OCI-LY7 (cell line): ENCODE results near the gene TAS2R31. TPM values are rescaled to one million over a fixed set of nuclear protein-coding genes. Genes with fewer than 3 reads are reported as not detected.

Experiments
- BruUV-seq: library from RNA; stranded (reverse); fragments of 400-500 nt; replicated peaks from 2 replicates; lab custom pipeline; 2021; lab: Mats Ljungman, UMichigan
- CTCF ChIA-PET: fragments of 300-600 bp; sonication (Branson Sonifier 250); formaldehyde crosslinking; loops from one replicate; lab custom pipeline; 2022; ENCODE audit warnings: antibody characterized with exemption; ENCODE audit not compliant: unreplicated experiment; lab: Charles Lee
- POLR2A ChIA-PET: fragments of 300-600 bp; sonication (Branson Sonifier 250); formaldehyde crosslinking; loops from one replicate; lab custom pipeline; 2022; ENCODE audit warnings: antibody characterized with exemption; lab: Charles Lee
- DNase-seq: peaks from one replicate; pipeline ENCODE4 v3.0.0-alpha.2; 2015; ENCODE audit warnings: low spot score
- H2AFZ ChIP-seq: fragments of 200-600 bp; sonication (generic), shearing (Covaris generic); 2 replicates; pipeline ENCODE4 v1.6.1; 2014; ENCODE audit warnings: mild to moderate bottlenecking, antibody characterized with exemption, low read length, moderate library complexity
- H3K27ac ChIP-seq: fragments of 200-600 bp; sonication (generic); 2 replicates; pipeline ENCODE4 v1.5.1; 2014; ENCODE audit warnings: mixed run types, low read depth, mild to moderate bottlenecking, moderate library complexity, low read length, inconsistent platforms; ENCODE audit not compliant: poor library complexity, severe bottlenecking
- H3K36me3 ChIP-seq: fragments of 200-600 bp; sonication (generic); 2 replicates; pipeline ENCODE4 v1.6.1; 2014; ENCODE audit warnings: mild to moderate bottlenecking, antibody characterized with exemption, low read length, moderate library complexity, mixed read lengths; ENCODE audit not compliant: insufficient read depth
- H3K4me1 ChIP-seq: fragments of 200-600 bp; sonication (generic); 2 replicates; pipeline ENCODE4 v1.5.1; 2014; ENCODE audit warnings: mild to moderate bottlenecking, low read length; ENCODE audit not compliant: insufficient read depth, poor library complexity, severe bottlenecking
- H3K4me2 ChIP-seq: fragments of 200-600 bp; sonication (generic); 2 replicates; pipeline ENCODE4 v1.6.1; 2014; ENCODE audit warnings: mild to moderate bottlenecking, low read length
- H3K4me3 ChIP-seq: fragments of 200-600 bp; sonication (generic); 2 replicates; pipeline ENCODE4 v1.5.1; 2014; ENCODE audit warnings: mild to moderate bottlenecking, low read depth, low read length; ENCODE audit not compliant: poor library complexity, severe bottlenecking
- H3K79me2 ChIP-seq: fragments of 200-600 bp; sonication (generic); 2 replicates; pipeline ENCODE4 v1.6.1; 2016; ENCODE audit warnings: low read depth, mild to moderate bottlenecking, low read length, moderate library complexity, mixed read lengths; ENCODE audit not compliant: insufficient read depth
- H3K9me2 ChIP-seq: fragments of 200-600 bp; sonication (generic); 2 replicates; pipeline ENCODE4 v1.6.1; 2016; ENCODE audit warnings: mild to moderate bottlenecking, low read length, mixed read lengths; ENCODE audit not compliant: insufficient read depth
- H3K9me3 ChIP-seq: fragments of 200-600 bp; sonication (generic); 2 replicates; pipeline ENCODE4 v1.6.1; 2014; ENCODE audit warnings: mild to moderate bottlenecking, mixed run types, low read length, mixed read lengths
- H4K20me1 ChIP-seq: fragments of 200-600 bp; sonication (generic); 2 replicates; pipeline ENCODE4 v1.6.1; 2014; ENCODE audit warnings: mild to moderate bottlenecking, antibody characterized with exemption, low read length, moderate library complexity, mixed read lengths; ENCODE audit not compliant: insufficient read depth
- EZH2phosphoT487 ChIP-seq: fragments of 200-600 bp; sonication (generic); IDR thresholded peaks from 2 replicates; pipeline ENCODE4 v1.6.1; 2018; ENCODE audit warnings: low read depth, borderline replicate concordance, mild to moderate bottlenecking, mixed run types, antibody characterized with exemption, low read length, moderate library complexity, mixed read lengths
- intact Hi-C: fragments of 100-400 bp; cut with micrococcal nuclease; formaldehyde crosslinking; loops from one replicate; pipeline ENCODE4 v1.10.0; 2022; ENCODE audit not compliant: unreplicated experiment
- total RNA-seq, 2 experiments: library from RNA; depleted of rRNA in 1 of 2; stranded (reverse); fragments of >200 nt in 1 of 2; shearing (Covaris generic) in 1 of 2; gene quantifications; 2 replicates each; pipeline ENCODE4 v1.2.3, GENCODE V29; 2014 to 2022
- TF ChIP-seq, protein P1 (sequence below): fragments of 200-600 bp; sonication (generic); conservative IDR thresholded peaks from 2 replicates; pipeline ENCODE4 v1.5.1; 2014; ENCODE audit warnings: mild to moderate bottlenecking, antibody characterized with exemption, low read length, moderate library complexity, mixed read lengths

The TAS2R31 gene
- total RNA-seq, 2 experiments from 2014 or later: 2.2 to 4.3 TPM

DNA sequence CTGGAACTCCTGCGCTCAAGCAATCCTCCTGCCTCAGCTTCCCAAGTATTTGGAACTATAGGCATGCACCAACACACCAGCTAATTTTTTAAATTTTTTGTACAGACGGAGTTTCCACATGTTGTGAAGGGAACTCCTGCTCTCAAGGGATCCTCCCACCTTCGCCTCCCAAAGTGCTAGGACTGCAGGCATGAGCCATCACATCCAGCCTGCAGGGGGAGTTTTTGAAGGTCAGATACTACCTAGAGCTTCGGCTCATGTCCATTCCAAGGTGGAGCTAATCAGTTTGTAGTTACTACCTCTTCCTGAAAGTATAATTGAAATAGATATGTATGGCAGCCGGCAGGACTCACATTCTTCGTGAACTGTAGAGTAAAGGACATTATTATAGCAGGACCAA is 5.1 kb downstream of the TAS2R31 start:
- Histone ChIP-seq H3K79me2 (no peaks in the 10 kb centered on the region), H3K36me3 (no peaks in the 10 kb centered on the region), H3K27ac (no peak overlapping the region), H3K4me2 (no peak overlapping the region), H4K20me1 (no peaks in the 10 kb centered on the region), H3K9me3 (no peaks in the 10 kb centered on the region), H3K4me3 (no peak overlapping the region), H2AFZ (no peak overlapping the region), H3K9me2 (no peaks in the 10 kb centered on the region), H3K4me1 (no peaks in the 10 kb centered on the region)
- no TSS peak for BruUV-seq
- DNase-seq: peak; percentile 3
- CTCF ChIA-PET: no interaction called here
- intact Hi-C loops: no loop called here
- TF ChIP-seq, protein P1, sequence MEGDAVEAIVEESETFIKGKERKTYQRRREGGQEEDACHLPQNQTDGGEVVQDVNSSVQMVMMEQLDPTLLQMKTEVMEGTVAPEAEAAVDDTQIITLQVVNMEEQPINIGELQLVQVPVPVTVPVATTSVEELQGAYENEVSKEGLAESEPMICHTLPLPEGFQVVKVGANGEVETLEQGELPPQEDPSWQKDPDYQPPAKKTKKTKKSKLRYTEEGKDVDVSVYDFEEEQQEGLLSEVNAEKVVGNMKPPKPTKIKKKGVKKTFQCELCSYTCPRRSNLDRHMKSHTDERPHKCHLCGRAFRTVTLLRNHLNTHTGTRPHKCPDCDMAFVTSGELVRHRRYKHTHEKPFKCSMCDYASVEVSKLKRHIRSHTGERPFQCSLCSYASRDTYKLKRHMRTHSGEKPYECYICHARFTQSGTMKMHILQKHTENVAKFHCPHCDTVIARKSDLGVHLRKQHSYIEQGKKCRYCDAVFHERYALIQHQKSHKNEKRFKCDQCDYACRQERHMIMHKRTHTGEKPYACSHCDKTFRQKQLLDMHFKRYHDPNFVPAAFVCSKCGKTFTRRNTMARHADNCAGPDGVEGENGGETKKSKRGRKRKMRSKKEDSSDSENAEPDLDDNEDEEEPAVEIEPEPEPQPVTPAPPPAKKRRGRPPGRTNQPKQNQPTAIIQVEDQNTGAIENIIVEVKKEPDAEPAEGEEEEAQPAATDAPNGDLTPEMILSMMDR: peak; percentile 39; the same call in 1 of the 2 replicates
- TF ChIP-seq EZH2phosphoT487: no peak
- POLR2A ChIA-PET: no interaction called here

- H3K4me1 ChIP-seq: no peaks in the 10 kb centered on the region
- no peak for DNase-seq
- no peak overlapping the region for H2AFZ ChIP-seq
- CTCF ChIA-PET: no interaction called here
- BruUV-seq: no TSS peak
- no peaks in the 10 kb centered on the region for H3K79me2 ChIP-seq
- H4K20me1 ChIP-seq: no peaks in the 10 kb centered on the region; the same call in 1 of the 2 replicates
- intact Hi-C loops: no loop called here
- H3K4me3 ChIP-seq: no peak overlapping the region
- no peak overlapping the region for H3K4me2 ChIP-seq
- H3K9me2 ChIP-seq: no peaks in the 10 kb centered on the region
- H3K36me3 ChIP-seq: no peaks in the 10 kb centered on the region
- no peak overlapping the region for H3K27ac ChIP-seq
- no peaks in the 10 kb centered on the region for H3K9me3 ChIP-seq
- POLR2A ChIA-PET: no interaction called here
- TF ChIP-seq, protein P1: no peak
- TF ChIP-seq EZH2phosphoT487: no peak
Measured at GRCh38 chr12:11023387-11023786, 7.8 kb downstream of the TAS2R31 start.

GRCh38 chr12:11022520-11022919 is 8.7 kb downstream of the TAS2R31 start, which contains the start of gene TAS2R19:
Gene TAS2R19 (minus strand): TSS chr12:11022620. CDS start chr12:11022571, 49 bp downstream.
- no peaks in the 10 kb centered on the region for H3K9me3 ChIP-seq
- no peaks in the 10 kb centered on the region for H3K36me3 ChIP-seq
- ChIA-PET CTCF (no interaction called here), POLR2A (no interaction called here)
- H3K4me3 ChIP-seq: no peak within 1 kb of the TSS
- H3K4me2 ChIP-seq: no peak within 1 kb of the TSS
- H4K20me1 ChIP-seq: no peaks in the 10 kb centered on the region; the same call in 1 of the 2 replicates
- no peak for DNase-seq
- intact Hi-C loops: no loop called here
- H3K27ac ChIP-seq: no peak within 1 kb of the TSS
- no peak within 1 kb of the TSS for H2AFZ ChIP-seq
- no peaks in the 10 kb centered on the region for H3K9me2 ChIP-seq
- BruUV-seq: no TSS peak
- no peaks in the 10 kb centered on the region for H3K79me2 ChIP-seq
- TF ChIP-seq EZH2phosphoT487: no peak
- TF ChIP-seq, protein P1: no peak
- no peaks in the 10 kb centered on the region for H3K4me1 ChIP-seq
